Lower lobe of right lung (tissue), 2 donors: ENCODE measurements around the gene NMRK2. TPM values are rescaled to one million over a fixed set of nuclear protein-coding genes. Genes with fewer than 3 reads are reported as not detected.
"Not testable (repeated sequence)": the region's sequence is repeated elsewhere in the genome, so short reads cannot be mapped to it uniquely, and the experiment has no call there.

ENCODE experiments used
- ATAC-seq, 2 donors: fragments of 200-7000 bp; cut with Tn5 transposase; one replicate each; pipeline ENCODE4 v1.9.1; 2020 to 2022; ENCODE audit warnings: mild to moderate bottlenecking in 2 of 2, moderate library complexity in 2 of 2
- DNase-seq: peaks from one replicate; pipeline ENCODE4 v3.0.0-alpha.2; 2020
- H3K27ac ChIP-seq: fragments of 200-600 bp; one replicate; pipeline ENCODE4 v1.8.0; 2022
- H3K27me3 ChIP-seq: fragments of 200-600 bp; one replicate; pipeline ENCODE4 v1.8.0; 2022; ENCODE audit warnings: low read depth
- H3K36me3 ChIP-seq: fragments of 200-600 bp; one replicate; pipeline ENCODE4 v1.8.0; 2022; ENCODE audit warnings: mild to moderate bottlenecking
- H3K4me1 ChIP-seq: fragments of 200-600 bp; one replicate; pipeline ENCODE4 v1.8.0; 2022
- H3K4me3 ChIP-seq: fragments of 200-600 bp; one replicate; pipeline ENCODE4 v1.8.0; 2022; ENCODE audit warnings: mild to moderate bottlenecking
- H3K9me3 ChIP-seq: fragments of 200-600 bp; one replicate; pipeline ENCODE4 v1.8.0; 2022
- intact Hi-C: fragments of 100-400 bp; cut with DNase I; formaldehyde crosslinking; loops from one replicate; pipeline ENCODE4 v1.11.0; 2022
- total RNA-seq: library from RNA; stranded (reverse); fragmentation: NEBNext Ultra II Directional; extraction: Animal tissue kit (Norgen Biotek cat#: 25700); gene quantifications from one replicate; pipeline ENCODE4 v1.2.1, GENCODE V29; 2021
- TF ChIP-seq, protein P1 (sequence below): fragments of 200-600 bp; IDR thresholded peaks from one replicate; pipeline ENCODE4 v1.8.0; 2022; ENCODE audit warnings: antibody characterized with exemption, mild to moderate bottlenecking
- donor health status: DM: no; HTN: yes; CAD: no; lungs with severe emphysema.

NMRK2 gene
- total RNA-seq, 1 donor from 2014 or later: not detected

DNA sequence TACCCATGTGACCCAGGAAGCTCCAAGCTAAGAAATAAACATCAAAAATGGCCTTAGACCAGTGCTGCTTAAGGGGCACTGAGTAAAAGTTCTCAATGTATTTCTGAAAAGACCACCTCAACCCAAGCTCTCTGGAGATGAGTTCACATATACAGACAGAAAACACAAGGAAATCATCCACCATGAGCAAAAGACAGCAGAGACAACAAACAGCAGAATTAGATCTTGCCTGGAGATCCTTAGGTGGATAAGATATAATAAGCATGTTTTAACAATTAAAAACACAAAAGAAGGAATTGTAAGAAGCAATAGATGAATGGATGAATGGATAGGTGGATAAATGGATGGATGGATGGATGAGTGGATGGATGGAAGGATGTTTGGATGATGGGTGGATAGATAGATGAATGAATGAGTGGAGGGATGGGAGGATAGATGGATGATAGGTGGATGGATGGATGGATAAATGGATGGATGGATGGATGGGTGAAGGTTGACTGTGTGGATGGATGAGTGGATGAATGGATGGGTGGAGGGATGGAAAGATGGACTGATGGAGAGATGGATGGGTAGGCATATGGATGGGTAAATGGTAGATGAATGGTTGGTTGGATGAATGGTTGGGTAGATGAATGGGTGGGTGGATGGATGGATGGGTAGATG, 9.6 kb upstream of the NMRK2 start:
- no peaks in the 10 kb centered on the region for H3K4me1 ChIP-seq
- no peaks in the 10 kb centered on the region for H3K27me3 ChIP-seq
- H3K4me3 ChIP-seq: no peak overlapping the region
- H3K27ac ChIP-seq: no peak overlapping the region
- no peaks in the 10 kb centered on the region for H3K36me3 ChIP-seq
- DNase-seq: no peak
- no peak for ATAC-seq
- TF ChIP-seq, protein P1, sequence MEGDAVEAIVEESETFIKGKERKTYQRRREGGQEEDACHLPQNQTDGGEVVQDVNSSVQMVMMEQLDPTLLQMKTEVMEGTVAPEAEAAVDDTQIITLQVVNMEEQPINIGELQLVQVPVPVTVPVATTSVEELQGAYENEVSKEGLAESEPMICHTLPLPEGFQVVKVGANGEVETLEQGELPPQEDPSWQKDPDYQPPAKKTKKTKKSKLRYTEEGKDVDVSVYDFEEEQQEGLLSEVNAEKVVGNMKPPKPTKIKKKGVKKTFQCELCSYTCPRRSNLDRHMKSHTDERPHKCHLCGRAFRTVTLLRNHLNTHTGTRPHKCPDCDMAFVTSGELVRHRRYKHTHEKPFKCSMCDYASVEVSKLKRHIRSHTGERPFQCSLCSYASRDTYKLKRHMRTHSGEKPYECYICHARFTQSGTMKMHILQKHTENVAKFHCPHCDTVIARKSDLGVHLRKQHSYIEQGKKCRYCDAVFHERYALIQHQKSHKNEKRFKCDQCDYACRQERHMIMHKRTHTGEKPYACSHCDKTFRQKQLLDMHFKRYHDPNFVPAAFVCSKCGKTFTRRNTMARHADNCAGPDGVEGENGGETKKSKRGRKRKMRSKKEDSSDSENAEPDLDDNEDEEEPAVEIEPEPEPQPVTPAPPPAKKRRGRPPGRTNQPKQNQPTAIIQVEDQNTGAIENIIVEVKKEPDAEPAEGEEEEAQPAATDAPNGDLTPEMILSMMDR: no peak
- H3K9me3 ChIP-seq: peaks cover 13% of the 10 kb centered on the region
- intact Hi-C loops: no loop called here

DNA sequence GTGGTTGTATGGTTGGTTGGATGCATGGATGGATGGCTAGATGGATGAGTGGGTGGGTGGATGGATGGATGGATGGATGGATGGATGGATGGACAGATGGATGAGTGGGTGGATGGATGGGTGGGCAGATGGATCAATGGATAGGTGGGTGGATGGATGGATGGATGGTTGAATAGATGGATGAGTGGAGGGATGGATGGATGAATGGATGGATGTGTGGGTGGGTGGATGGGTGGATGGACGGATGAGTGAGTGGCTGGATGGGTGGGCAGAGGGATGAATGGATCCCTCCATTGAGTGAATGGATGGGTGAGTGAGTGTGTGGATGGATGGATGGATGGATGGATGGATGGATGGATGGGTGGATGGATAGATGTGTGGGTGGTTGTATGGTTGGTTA, 9.0 kb upstream of the NMRK2 start:
- H3K9me3 ChIP-seq: peaks cover 13% of the 10 kb centered on the region
- no peaks in the 10 kb centered on the region for H3K4me1 ChIP-seq
- no peak for DNase-seq
- no peak overlapping the region for H3K4me3 ChIP-seq
- intact Hi-C loops: no loop called here
- TF ChIP-seq, protein P1: no peak
- no peaks in the 10 kb centered on the region for H3K36me3 ChIP-seq
- no peak for ATAC-seq
- no peaks in the 10 kb centered on the region for H3K27me3 ChIP-seq
- no peak overlapping the region for H3K27ac ChIP-seq

DNA sequence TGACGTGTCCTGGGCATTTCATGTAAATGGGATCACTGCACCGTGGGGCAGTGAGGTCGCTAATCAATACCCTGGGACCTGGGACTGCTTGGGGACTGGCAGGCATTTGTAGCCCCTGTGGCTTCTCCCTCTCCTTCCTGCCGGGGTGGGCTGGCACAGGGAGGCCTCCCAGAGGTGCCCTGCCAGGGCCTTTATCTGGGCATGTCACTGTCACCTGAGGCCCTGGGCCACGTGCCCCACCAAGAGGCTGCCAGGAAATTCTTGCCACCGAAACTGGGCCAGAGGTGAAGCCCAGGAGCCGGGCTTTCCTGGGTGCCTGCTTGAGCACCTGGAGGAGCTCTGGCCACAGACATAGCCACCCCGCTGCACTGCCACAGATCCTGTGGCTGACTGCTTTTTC, 1.8 kb upstream of the NMRK2 start:
- Histone ChIP-seq H3K27ac (no peak overlapping the region), H3K9me3 (no peaks in the 10 kb centered on the region), H3K36me3 (no peaks in the 10 kb centered on the region), H3K27me3 (peaks cover 26% of the 10 kb centered on the region), H3K4me3 (no peak overlapping the region), H3K4me1 (no peaks in the 10 kb centered on the region)
- no peak for DNase-seq
- intact Hi-C loops: no loop called here
- TF ChIP-seq, protein P1: no peak
- no peak for ATAC-seq

DNA sequence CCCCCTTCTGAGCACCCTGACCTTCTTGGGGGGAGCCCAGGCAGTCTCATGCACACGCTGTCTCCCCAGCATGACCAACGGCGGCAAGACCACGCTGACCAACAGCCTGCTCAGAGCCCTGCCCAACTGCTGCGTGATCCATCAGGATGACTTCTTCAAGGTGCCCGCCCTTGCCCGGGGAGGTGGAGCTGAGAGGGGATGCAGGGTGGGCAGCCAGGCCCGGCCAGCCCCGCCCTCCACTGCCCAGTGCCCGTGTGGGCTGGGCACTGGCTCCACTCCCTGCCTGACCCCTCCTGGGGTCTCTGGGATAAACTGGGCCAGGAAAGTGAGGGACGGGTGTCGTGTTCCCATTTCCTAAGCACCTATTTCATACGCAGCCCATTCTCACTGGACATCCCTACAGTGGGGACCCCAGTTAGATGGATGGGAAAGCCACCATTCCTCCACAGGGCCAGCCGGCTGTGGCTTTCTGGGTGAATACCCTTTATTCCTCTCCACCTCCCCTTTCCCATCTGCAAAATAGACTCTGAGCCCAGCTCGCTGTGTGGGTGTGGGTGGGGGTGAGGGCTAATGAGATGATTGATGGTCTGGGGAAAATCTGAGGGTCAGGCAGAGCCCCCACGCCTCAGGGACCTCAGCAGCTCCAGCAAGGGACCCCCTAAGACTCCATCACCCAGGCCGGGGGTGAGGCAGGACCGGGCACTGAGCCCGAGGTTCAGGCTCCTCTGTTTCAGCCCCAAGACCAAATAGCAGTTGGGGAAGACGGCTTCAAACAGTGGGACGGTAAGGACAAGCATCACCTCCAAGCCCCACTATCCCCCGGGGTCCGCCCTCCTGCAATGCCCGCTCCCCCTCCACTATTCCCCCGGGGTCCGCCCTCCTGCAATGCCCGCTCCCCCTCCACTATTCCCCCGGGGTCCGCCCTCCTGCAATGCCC, 3.9 kb downstream of the NMRK2 start:
- Histone ChIP-seq H3K36me3 (no peaks in the 10 kb centered on the region), H3K27me3 (peaks cover 22% of the 10 kb centered on the region), H3K4me1 (no peaks in the 10 kb centered on the region), H3K4me3 (no peak overlapping the region), H3K27ac (no peak overlapping the region), H3K9me3 (no peaks in the 10 kb centered on the region)
- ATAC-seq (peak; percentile 31 to 40), DNase-seq (no peak)
- TF ChIP-seq, protein P1: no peak
- intact Hi-C loops: no loop called here

DNA sequence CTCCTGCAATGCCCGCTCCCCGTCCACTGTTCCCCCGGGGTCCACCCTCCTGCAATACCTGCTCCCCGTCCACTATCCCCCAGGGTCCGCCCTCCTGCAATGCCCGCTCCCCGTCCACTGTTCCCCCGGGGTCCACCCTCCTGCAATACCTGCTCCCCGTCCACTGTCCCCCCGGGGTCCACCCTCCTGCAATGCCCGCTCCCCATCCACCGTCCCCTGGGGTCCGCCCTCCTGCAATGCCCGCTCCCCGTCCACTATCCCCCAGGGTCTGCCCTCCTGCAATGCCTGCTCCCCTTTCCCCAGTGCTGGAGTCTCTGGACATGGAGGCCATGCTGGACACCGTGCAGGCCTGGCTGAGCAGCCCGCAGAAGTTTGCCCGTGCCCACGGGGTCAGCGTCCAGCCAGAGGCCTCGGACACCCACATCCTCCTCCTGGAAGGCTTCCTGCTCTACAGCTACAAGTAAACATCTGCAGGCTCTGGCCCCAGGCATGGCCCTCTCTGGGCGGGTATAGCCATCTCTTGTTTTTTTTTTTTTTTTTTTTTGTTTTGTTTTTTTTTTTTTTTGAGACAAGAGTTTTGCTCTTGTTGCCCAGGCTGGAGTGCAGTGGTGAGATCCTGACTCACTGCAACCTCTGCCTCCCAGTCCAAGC, 5.6 kb downstream of the NMRK2 start:
- H3K9me3 ChIP-seq, H3K36me3 ChIP-seq, intact Hi-C loops, H3K4me3 ChIP-seq, H3K4me1 ChIP-seq, DNase-seq, ATAC-seq, H3K27ac ChIP-seq: not testable (repeated sequence)
- H3K27me3 ChIP-seq: peaks cover 16% of the 10 kb centered on the region
